Astrocyte (in vitro differentiated cells and primary cell): ENCODE results near the gene TRIP4. TPM values are rescaled to one million over a fixed set of nuclear protein-coding genes. Genes with fewer than 3 reads are reported as not detected.
A peak's percentile ranks its signal among the peaks of the same experiment; 100 is the strongest.
"Not testable (repeated sequence)": the region's sequence is repeated elsewhere in the genome, so short reads cannot be mapped to it uniquely, and the experiment has no call there.

Source experiments
- DNase-seq: peaks from one replicate; pipeline ENCODE4 v3.0.0-alpha.2; 2010; ENCODE audit warnings: low read depth
- FAIRE-seq: peaks from 2 replicates; lab custom pipeline; 2011; peaks lifted over from hg19 to GRCh38; lab: Jason Lieb, UNC
- H2AFZ ChIP-seq: 2 replicates; pipeline ENCODE4 v1.6.0; 2012; ENCODE audit warnings: low read depth, low read length, inconsistent platforms
- H3K27ac ChIP-seq: 2 replicates; pipeline ENCODE4 v1.5.1; 2011; ENCODE audit warnings: low read depth, low read length, inconsistent platforms
- H3K27me3 ChIP-seq: 2 replicates; pipeline ENCODE4 v1.6.0; 2011; ENCODE audit warnings: low read length, inconsistent platforms; ENCODE audit not compliant: insufficient read depth
- H3K36me3 ChIP-seq: 2 replicates; pipeline ENCODE4 v1.5.1; 2011; ENCODE audit warnings: low read length, inconsistent platforms; ENCODE audit not compliant: insufficient read depth
- H3K4me1 ChIP-seq: 2 replicates; pipeline ENCODE4 v1.5.1; 2011; ENCODE audit warnings: low read length, inconsistent platforms; ENCODE audit not compliant: insufficient read depth
- H3K4me2 ChIP-seq: 2 replicates; pipeline ENCODE4 v1.6.0; 2012; ENCODE audit warnings: low read length, inconsistent platforms
- H3K4me3 ChIP-seq: 2 replicates; pipeline ENCODE4 v1.5.1; 2011; ENCODE audit warnings: low read depth, mild to moderate bottlenecking, low read length, inconsistent platforms; ENCODE audit not compliant: insufficient read depth
- H3K79me2 ChIP-seq: 2 replicates; pipeline ENCODE4 v1.6.0; 2012; ENCODE audit warnings: mild to moderate bottlenecking, low read length, inconsistent platforms; ENCODE audit not compliant: insufficient read depth
- H3K9ac ChIP-seq: 2 replicates; pipeline ENCODE4 v1.6.0; 2012; ENCODE audit warnings: mild to moderate bottlenecking, low read length, inconsistent platforms
- H3K9me3 ChIP-seq: 2 replicates; pipeline ENCODE4 v1.5.1; 2012; ENCODE audit warnings: low read depth, mild to moderate bottlenecking, low read length, inconsistent platforms; ENCODE audit not compliant: insufficient read depth
- H4K20me1 ChIP-seq: 2 replicates; pipeline ENCODE4 v1.6.0; 2012; ENCODE audit warnings: low read length, inconsistent platforms; ENCODE audit not compliant: insufficient read depth
- H3K27ac Mint-ChIP-seq: one replicate; pipeline ENCODE4 v1.8.0; 2021; ENCODE audit warnings: mild to moderate bottlenecking, mixed read lengths; ENCODE audit not compliant: unreplicated experiment
- H3K27me3 Mint-ChIP-seq: one replicate; pipeline ENCODE4 v1.8.0; 2021; ENCODE audit warnings: low read depth, mixed read lengths; ENCODE audit not compliant: unreplicated experiment
- H3K36me3 Mint-ChIP-seq: one replicate; pipeline ENCODE4 v1.8.0; 2021; ENCODE audit warnings: low read depth, mixed read lengths; ENCODE audit not compliant: unreplicated experiment
- H3K4me1 Mint-ChIP-seq: one replicate; pipeline ENCODE4 v1.8.0; 2021; ENCODE audit warnings: low read depth, mixed read lengths; ENCODE audit not compliant: unreplicated experiment
- H3K4me3 Mint-ChIP-seq: one replicate; pipeline ENCODE4 v1.8.0; 2021; ENCODE audit warnings: mild to moderate bottlenecking, moderate library complexity, mixed read lengths; ENCODE audit not compliant: unreplicated experiment
- H3K9me3 Mint-ChIP-seq: one replicate; pipeline ENCODE4 v1.8.0; 2021; ENCODE audit warnings: mild to moderate bottlenecking, mixed read lengths; ENCODE audit not compliant: unreplicated experiment
- EZH2 ChIP-seq: IDR thresholded peaks from 2 replicates; pipeline ENCODE4 v1.6.1; 2012; ENCODE audit warnings: mild to moderate bottlenecking, low read length, inconsistent platforms; ENCODE audit not compliant: insufficient read depth
- total RNA-seq: library from RNA; stranded (reverse); gene quantifications from 2 replicates; pipeline ENCODE4 v1.2.1, GENCODE V29; 2021
- TF ChIP-seq, protein P1 (sequence below): IDR thresholded peaks from 2 replicates; pipeline ENCODE4 v1.5.1; 2011; ENCODE audit warnings: low read depth, mild to moderate bottlenecking, inconsistent platforms, low read length, moderate library complexity; ENCODE audit not compliant: insufficient read depth

Gene TRIP4
- total RNA-seq, 1 donor from 2014 or later: 40.7 TPM

DNA sequence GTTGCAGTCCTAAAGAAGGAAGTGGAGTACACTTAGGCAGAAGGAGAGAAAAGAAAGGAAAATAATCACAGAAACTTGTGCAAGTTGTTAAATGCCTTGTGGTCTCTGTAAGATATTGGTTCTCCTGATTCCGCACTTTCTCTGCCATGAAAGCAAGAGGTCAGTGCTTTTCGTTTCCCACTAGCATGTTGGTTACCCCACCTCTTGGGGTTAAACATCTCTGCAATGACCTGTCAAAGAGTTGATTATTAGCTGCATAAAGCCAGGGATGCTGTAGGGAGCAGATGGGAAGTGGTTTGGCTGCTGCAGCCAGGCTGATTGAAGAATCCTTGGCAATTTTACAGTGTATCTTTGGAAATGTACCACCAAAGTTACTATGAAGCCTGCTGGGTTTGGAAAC is 106.0 kb downstream of the TRIP4 start:
- Histone ChIP-seq H3K4me2 (no peak overlapping the region), H3K4me3 (no peak overlapping the region), H3K27me3 (no peaks in the 10 kb centered on the region), H3K4me1 (no peaks in the 10 kb centered on the region), H3K27ac (no peak overlapping the region), H3K79me2 (peaks cover 70% of the 10 kb centered on the region), H3K9me3 (no peaks in the 10 kb centered on the region), H2AFZ (no peak overlapping the region), H3K9ac (no peak overlapping the region), H4K20me1 (peaks cover 66% of the 10 kb centered on the region), H3K36me3 (peaks cover 4% of the 10 kb centered on the region)
- FAIRE-seq: no peak
- TF ChIP-seq, protein P1, sequence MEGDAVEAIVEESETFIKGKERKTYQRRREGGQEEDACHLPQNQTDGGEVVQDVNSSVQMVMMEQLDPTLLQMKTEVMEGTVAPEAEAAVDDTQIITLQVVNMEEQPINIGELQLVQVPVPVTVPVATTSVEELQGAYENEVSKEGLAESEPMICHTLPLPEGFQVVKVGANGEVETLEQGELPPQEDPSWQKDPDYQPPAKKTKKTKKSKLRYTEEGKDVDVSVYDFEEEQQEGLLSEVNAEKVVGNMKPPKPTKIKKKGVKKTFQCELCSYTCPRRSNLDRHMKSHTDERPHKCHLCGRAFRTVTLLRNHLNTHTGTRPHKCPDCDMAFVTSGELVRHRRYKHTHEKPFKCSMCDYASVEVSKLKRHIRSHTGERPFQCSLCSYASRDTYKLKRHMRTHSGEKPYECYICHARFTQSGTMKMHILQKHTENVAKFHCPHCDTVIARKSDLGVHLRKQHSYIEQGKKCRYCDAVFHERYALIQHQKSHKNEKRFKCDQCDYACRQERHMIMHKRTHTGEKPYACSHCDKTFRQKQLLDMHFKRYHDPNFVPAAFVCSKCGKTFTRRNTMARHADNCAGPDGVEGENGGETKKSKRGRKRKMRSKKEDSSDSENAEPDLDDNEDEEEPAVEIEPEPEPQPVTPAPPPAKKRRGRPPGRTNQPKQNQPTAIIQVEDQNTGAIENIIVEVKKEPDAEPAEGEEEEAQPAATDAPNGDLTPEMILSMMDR: no peak
- TF ChIP-seq EZH2: no peak
- Mint-ChIP-seq H3K36me3 (peaks cover 5% of the 10 kb centered on the region), H3K4me3 (no peak overlapping the region), H3K9me3 (no peaks in the 10 kb centered on the region), H3K27me3 (no peaks in the 10 kb centered on the region), H3K4me1 (peaks cover 9% of the 10 kb centered on the region), H3K27ac (no peak overlapping the region)
- DNase-seq: peak; percentile 27

DNA sequence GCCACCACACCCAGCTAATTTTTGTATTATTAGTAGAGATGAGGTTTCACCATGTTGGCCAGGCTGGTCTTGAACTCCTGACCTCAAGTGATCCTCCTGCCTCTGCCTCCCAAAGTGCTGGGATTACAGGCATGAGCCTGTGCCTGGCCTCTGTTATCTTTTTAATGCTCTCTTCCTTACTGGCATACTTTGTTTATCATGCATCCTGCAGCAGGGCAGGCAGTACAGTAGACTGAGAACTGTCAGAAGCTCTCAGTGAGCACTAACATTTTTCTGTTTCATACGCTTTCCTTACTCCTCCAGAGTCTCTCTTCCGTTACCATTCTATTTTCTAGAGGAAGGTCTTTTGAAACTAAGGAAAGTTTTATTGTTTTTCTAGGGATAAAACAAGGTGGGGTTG is 108.3 kb downstream of the TRIP4 start:
- H3K27me3 ChIP-seq, H3K27me3 Mint-ChIP-seq, H3K9me3 ChIP-seq, H3K36me3 ChIP-seq, H3K4me3 Mint-ChIP-seq, H3K9ac ChIP-seq, H3K4me1 ChIP-seq, H3K4me2 ChIP-seq, H3K27ac Mint-ChIP-seq, H3K4me3 ChIP-seq, H3K27ac ChIP-seq, FAIRE-seq, H2AFZ ChIP-seq, H3K9me3 Mint-ChIP-seq, DNase-seq: not testable (repeated sequence)
- peaks cover 87% of the 10 kb centered on the region for H3K79me2 ChIP-seq
- Mint-ChIP-seq H3K4me1 (peaks cover 10% of the 10 kb centered on the region), H3K36me3 (peaks cover 11% of the 10 kb centered on the region)
- H4K20me1 ChIP-seq: peaks cover 82% of the 10 kb centered on the region

DNA sequence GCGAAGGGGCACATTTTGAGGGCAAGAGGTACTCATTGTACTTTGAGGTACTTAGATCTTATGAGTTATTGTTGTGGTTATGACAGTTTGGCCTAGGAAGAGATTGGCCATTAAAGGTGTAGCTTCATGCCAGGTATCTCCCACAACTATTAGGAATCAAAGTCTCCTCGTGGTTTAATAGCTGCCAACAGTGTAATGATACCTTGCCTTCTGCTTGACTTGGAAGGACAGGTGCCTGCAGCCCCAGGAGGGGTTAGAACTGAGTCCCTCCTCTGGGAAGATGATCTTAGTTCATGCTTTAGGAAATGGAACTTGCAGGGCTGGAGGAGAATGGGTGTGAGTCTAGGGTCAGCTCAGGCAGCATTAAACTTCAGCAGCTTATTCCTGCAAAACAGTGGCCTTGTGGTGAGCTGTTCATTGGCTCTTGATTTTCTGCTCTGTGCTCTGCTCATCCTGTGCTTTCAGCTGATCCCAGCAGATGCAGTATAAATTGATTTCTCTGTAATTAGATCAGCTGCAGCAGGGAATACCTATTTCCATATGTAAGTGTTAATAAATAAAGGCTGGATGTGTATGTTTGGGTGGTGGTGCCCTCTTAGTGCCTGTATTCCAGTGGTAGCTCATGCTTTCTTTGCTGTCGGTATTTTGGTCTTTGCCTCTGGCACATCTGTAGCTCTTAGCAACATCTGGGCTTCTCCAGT is 113.2 kb downstream of the TRIP4 start:
- Mint-ChIP-seq H3K27me3 (no peaks in the 10 kb centered on the region), H3K4me1 (peaks cover 36% of the 10 kb centered on the region), H3K9me3 (no peaks in the 10 kb centered on the region), H3K36me3 (peaks cover 11% of the 10 kb centered on the region), H3K4me3 (no peak overlapping the region), H3K27ac (no peak overlapping the region)
- Histone ChIP-seq H2AFZ (no peak overlapping the region), H3K4me1 (peaks cover 13% of the 10 kb centered on the region), H3K9me3 (no peaks in the 10 kb centered on the region), H3K36me3 (peaks cover 8% of the 10 kb centered on the region), H3K79me2 (peaks cover 90% of the 10 kb centered on the region), H3K9ac (no peak overlapping the region), H3K27me3 (no peaks in the 10 kb centered on the region), H3K4me3 (no peak overlapping the region), H3K27ac (no peak overlapping the region), H4K20me1 (peaks cover 93% of the 10 kb centered on the region), H3K4me2 (no peak overlapping the region)
- no peak for DNase-seq
- no peak for TF ChIP-seq EZH2
- TF ChIP-seq, protein P1: no peak
- FAIRE-seq: no peak
